Panc1 (cell line): ENCODE results near the gene CEP120. TPM values are rescaled to one million over a fixed set of nuclear protein-coding genes. Genes with fewer than 3 reads are reported as not detected.
"Not testable (repeated sequence)": the region's sequence is repeated elsewhere in the genome, so short reads cannot be mapped to it uniquely, and the experiment has no call there.

Experiments
- ATAC-seq: fragments of 200-7000 bp; cut with Tn5 transposase; 2 replicates; pipeline ENCODE4 v1.9.1; 2020; ENCODE audit warnings: mild to moderate bottlenecking, moderate library complexity
- BruUV-seq: library from RNA; stranded (reverse); fragments of 400-500 nt; replicated peaks from 2 replicates; lab custom pipeline; 2021; lab: Mats Ljungman, UMichigan
- CTCF ChIA-PET: fragments of 300-600 bp; sonication (Branson Sonifier 250); formaldehyde crosslinking; loops from one replicate; lab custom pipeline; 2022; ENCODE audit warnings: antibody characterized with exemption; lab: Charles Lee
- POLR2A ChIA-PET: fragments of 300-600 bp; sonication (Branson Sonifier 250); formaldehyde crosslinking; loops from one replicate; lab custom pipeline; 2022; ENCODE audit warnings: antibody characterized with exemption; lab: Charles Lee
- DNase-seq: peaks from one replicate; pipeline ENCODE4 v3.0.0-alpha.2; 2010; ENCODE audit warnings: low read depth, low spot score
- H3K27ac ChIP-seq: 2 replicates; pipeline ENCODE4 v1.5.1; 2011; ENCODE audit warnings: mild to moderate bottlenecking, low read length, inconsistent platforms
- H3K27me3 ChIP-seq: fragments of 200-500 bp; sonication (Bioruptor generic); 2 replicates; pipeline ENCODE4 v1.6.0; 2014; ENCODE audit warnings: low read length, inconsistent platforms; ENCODE audit not compliant: control insufficient read depth, insufficient read depth
- H3K36me3 ChIP-seq: fragments of 200-500 bp; sonication (Bioruptor generic); 2 replicates; pipeline ENCODE4 v1.5.1; 2014; ENCODE audit warnings: inconsistent platforms, mild to moderate bottlenecking, low read length, moderate library complexity; ENCODE audit not compliant: control insufficient read depth, insufficient read depth
- H3K4me1 ChIP-seq: 2 replicates; pipeline ENCODE4 v1.5.1; 2011; ENCODE audit warnings: inconsistent platforms, mild to moderate bottlenecking, low read length, moderate library complexity; ENCODE audit not compliant: control insufficient read depth, insufficient read depth
- H3K4me3 ChIP-seq, 2 experiments: 2 replicates each; pipeline ENCODE4 v1.5.1; 2011 to 2012; ENCODE audit warnings: low read depth in 2 of 2, low read length in 2 of 2, mild to moderate bottlenecking in 2 of 2, inconsistent platforms in 1 of 2, moderate library complexity in 1 of 2
- H3K9me3 ChIP-seq: fragments of 200-500 bp; sonication (Bioruptor generic); 2 replicates; pipeline ENCODE4 v1.5.1; 2014; ENCODE audit warnings: low read depth, mild to moderate bottlenecking, inconsistent platforms, low read length, moderate library complexity; ENCODE audit not compliant: control insufficient read depth, insufficient read depth
- CTCF ChIP-seq: fragments of 450-650 bp; IDR thresholded peaks from 2 replicates; pipeline ENCODE4 v1.5.1; 2017; ENCODE audit warnings: mild to moderate bottlenecking
- POLR2AphosphoS5 ChIP-seq: IDR thresholded peaks from 2 replicates; pipeline ENCODE4 v1.6.1; 2012; ENCODE audit warnings: mild to moderate bottlenecking, low read depth, low read length, moderate library complexity
- REST ChIP-seq, 2 experiments: IDR thresholded peaks; 2 replicates each; pipeline ENCODE4 v1.6.1; 2011 to 2012; ENCODE audit warnings: low read depth in 2 of 2, control low read depth in 1 of 2, low read length in 1 of 2, mild to moderate bottlenecking in 1 of 2, moderate library complexity in 1 of 2; ENCODE audit not compliant: insufficient read depth in 1 of 2
- SIN3A ChIP-seq: IDR thresholded peaks from 2 replicates; pipeline ENCODE4 v1.6.1; 2012; ENCODE audit warnings: low read depth, mild to moderate bottlenecking, low read length, moderate library complexity, borderline replicate concordance; ENCODE audit not compliant: insufficient read depth
- TCF7L2 ChIP-seq: IDR thresholded peaks from 2 replicates; pipeline ENCODE4 v1.6.1; 2011; ENCODE audit warnings: mild to moderate bottlenecking, low read depth, low read length, inconsistent platforms
- in situ Hi-C: cut with HindIII; loops from 2 replicates; pipeline ENCODE4 v1.10.0; 2016; ENCODE audit warnings: low sequenced_read_pairs, low pct_unique_long_range_greater_than_20kb
- intact Hi-C: fragments of 100-400 bp; cut with micrococcal nuclease; formaldehyde crosslinking; loops from one replicate; pipeline ENCODE4 v1.10.0; 2022; ENCODE audit not compliant: unreplicated experiment
- total RNA-seq: library from RNA; stranded (reverse); gene quantifications from one replicate; pipeline ENCODE4 v1.2.1, GENCODE V29; 2021; ENCODE audit not compliant: unreplicated experiment

CEP120 gene
- total RNA-seq, 1 experiment from 2014 or later = 20.1 TPM

- intact Hi-C loops (no loop called here), in situ Hi-C loops (no loop called here)
- TF ChIP-seq REST (IDR thresholded peaks at IDR 0.05; ENCODE audit: insufficient read depth in 1 of 2, low read depth in 2 of 2, low read length in 1 of 2) (no peak), SIN3A (no peak), TCF7L2 (no peak), CTCF (no peak), POLR2AphosphoS5 (no peak)
- ChIA-PET CTCF (no interaction called here), POLR2A (interaction anchor here (0.6 kb wide), 1 partner anchor 591 kb away, joined by 3 read pairs; no protein-coding TSS in a partner anchor)
- Histone ChIP-seq H3K36me3 (peaks cover 6% of the 10 kb centered on the region; the same call in 1 of the 2 replicates), H3K4me1 (no peaks in the 10 kb centered on the region), H3K4me3 (no peak overlapping the region), H3K27ac (no peak overlapping the region), H3K9me3 (no peaks in the 10 kb centered on the region), H3K27me3 (no peaks in the 10 kb centered on the region)
- no TSS peak for BruUV-seq
- ATAC-seq (no peak), DNase-seq (no peak)
These were observed 8.2 kb downstream of the CEP120 start for GRCh38 chr5:123414974-123415373.

GRCh38 chr5:123412206-123412605 lies 11.0 kb downstream of the CEP120 start:
- Histone ChIP-seq H3K4me3 (no peak overlapping the region), H3K27me3 (no peaks in the 10 kb centered on the region), H3K36me3 (peaks cover 6% of the 10 kb centered on the region; the same call in 1 of the 2 replicates), H3K27ac (no peak overlapping the region), H3K4me1 (no peaks in the 10 kb centered on the region), H3K9me3 (no peaks in the 10 kb centered on the region)
- intact Hi-C loops = no loop called here
- DNase-seq = no peak
- in situ Hi-C loops = no loop called here
- CTCF ChIA-PET = no interaction called here
- no peak for ATAC-seq
- no peak for TF ChIP-seq POLR2AphosphoS5
- TF ChIP-seq CTCF = no peak
- TF ChIP-seq REST (IDR thresholded peaks at IDR 0.05; ENCODE audit: insufficient read depth in 1 of 2, low read depth in 2 of 2, low read length in 1 of 2) = no peak
- TF ChIP-seq SIN3A = no peak
- no peak for TF ChIP-seq TCF7L2
- POLR2A ChIA-PET = no interaction called here
- BruUV-seq = no TSS peak

GRCh38 chr5:123401999-123402398 lies 21.2 kb downstream of the CEP120 start:
- in situ Hi-C loops, intact Hi-C loops, CTCF ChIA-PET, H3K9me3 ChIP-seq, BruUV-seq, H3K4me3 ChIP-seq, ATAC-seq, H3K36me3 ChIP-seq, POLR2A ChIA-PET, H3K27ac ChIP-seq, H3K27me3 ChIP-seq, H3K4me1 ChIP-seq, DNase-seq: not testable (repeated sequence)
